Measurements from ENCODE around the gene DHRS3.
"Not testable (repeated sequence)": the region's sequence is repeated elsewhere in the genome, so short reads cannot be mapped to it uniquely, and the experiment has no call there.

DHRS3 gene, protein sequence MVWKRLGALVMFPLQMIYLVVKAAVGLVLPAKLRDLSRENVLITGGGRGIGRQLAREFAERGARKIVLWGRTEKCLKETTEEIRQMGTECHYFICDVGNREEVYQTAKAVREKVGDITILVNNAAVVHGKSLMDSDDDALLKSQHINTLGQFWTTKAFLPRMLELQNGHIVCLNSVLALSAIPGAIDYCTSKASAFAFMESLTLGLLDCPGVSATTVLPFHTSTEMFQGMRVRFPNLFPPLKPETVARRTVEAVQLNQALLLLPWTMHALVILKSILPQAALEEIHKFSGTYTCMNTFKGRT

DNA sequence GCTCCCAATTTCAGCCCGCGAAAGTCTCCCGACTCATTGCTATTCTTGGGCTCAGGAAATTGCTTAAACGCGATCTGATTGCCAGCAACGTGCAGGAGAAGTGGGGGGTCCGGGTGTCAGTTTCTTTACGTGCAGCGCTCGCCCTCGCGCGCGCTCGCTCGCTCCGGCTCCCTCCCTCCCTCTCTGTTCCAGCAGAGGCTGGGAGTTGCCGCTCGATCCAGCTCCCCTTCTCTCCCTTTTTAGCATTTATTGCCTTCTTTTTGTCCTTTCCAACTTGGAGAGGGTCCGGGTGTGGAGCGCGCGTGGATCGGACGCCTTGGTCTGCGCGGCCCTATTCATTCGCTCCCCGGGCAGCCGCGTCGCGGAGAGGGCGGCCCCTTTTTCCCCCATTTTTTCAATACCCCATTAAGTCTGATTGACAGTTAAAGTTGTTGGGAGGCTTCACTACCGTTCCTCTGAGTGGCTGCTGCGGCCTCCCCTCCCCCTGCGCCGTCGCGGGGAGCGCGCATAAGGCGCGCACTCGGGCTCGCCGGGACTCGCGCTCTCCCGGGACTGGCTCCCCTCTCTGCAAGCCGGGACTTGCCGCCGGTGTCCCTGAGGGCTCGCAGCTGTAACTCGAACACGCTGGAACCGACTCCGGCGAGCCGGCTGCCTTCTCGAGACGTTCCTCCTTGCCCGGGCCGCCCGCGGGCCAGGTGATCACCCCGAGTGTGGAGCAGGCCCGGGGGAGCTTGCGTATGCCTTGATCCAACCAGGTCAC is at the start of gene DHRS3:
DHRS3 (minus strand) TSS at position 310 of the 760 bp plus-strand sequence. CDS start 862 bp downstream, outside the sequence.
- no peak for DNase-seq

DNA sequence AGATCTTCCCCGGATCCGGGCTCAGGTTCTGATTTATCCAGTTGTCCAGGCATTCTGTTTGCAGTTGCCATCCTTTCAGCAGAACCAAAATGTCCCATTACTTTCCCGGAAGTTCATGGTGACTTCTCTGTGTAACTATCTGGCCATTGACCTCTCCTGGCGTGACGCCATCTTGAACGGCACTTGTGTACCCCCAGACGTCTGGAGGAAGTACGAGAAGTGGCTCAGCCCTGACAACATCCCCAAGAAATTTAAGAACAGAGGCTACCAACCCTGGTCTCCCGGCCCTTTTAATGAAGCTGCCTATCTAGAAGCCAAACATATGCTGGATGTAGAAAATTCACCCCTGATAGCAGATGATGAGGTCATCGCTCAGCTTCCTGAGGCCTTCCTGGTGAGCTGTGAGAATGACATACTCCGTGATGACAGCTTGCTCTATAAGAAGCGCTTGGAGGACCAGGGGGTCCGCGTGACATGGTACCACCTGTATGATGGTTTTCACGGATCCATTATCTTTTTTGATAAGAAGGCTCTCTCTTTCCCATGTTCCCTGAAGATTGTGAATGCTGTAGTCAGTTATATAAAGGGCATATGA is 48.2 kb upstream of the DHRS3 start:
- DNase-seq, result no peak

DNA sequence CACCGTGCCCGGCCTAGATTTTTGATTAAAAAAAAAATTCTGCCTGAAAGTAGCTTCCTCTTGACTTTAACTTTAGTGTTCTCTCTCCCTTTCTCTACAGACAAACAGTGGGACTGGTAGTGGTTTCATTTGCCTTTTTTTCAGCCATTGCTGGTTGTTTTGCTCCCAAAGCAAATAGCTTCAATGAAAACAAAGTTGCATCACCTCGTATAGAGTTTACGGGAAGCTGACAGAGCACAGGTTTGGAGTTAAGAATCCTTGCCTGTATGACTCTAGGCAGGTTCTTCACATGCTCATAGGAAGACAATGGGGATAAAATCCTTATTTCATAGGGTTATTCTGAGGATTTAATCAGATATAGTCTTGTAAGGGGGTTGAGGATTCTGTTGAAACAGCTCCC is 47.5 kb upstream of the DHRS3 start:
- no peak for DNase-seq

DNA sequence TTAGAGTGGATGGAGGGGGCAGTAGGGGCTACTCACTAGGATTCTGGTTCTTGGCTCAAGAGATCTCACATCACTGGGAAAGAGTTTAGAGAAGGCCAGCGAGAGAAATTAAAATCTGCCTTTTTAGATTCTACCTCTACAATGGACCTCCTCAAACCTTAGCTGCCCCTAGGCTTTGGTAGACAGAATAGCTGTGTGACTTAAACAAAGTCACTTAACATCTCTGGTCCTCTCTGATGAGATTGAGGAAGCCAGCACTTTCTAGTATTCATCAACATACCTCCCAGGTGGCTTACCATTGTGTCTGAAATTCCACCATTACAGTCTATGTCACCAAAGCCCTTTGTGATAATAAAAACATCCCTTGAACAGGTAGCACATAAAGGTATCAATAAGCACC is 44.5 kb upstream of the DHRS3 start:
- DNase-seq, result no peak

DNA sequence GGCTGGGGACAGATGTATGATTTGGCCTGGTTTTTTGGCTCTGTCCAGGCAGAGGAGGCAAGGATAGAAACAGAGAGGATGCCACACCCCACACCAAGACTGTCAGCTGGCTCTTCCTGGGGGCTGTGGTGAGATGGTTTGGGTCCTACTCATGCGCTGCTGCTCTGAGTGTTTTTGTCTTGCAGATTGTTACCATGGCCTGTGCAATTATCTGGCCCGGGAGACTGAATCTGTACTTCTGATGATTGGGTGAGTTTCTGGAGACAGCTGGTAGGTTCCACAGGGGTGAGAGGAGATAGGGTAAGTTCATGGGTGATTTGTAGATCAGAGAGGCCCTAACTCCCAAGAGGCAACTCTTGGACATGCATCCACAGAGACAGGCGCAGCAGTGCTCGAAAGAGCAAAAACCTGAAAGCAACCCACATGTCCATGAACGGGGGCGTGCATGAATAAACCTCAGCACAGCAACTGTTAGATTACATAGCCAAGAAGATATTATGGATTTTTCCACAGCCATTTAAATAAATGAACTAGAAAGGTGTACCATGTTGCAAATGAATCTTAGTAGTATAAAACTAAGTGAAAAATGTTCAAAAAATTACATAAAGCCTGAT is 43.7 kb upstream of the DHRS3 start:
- DNase-seq, result no peak

DNA sequence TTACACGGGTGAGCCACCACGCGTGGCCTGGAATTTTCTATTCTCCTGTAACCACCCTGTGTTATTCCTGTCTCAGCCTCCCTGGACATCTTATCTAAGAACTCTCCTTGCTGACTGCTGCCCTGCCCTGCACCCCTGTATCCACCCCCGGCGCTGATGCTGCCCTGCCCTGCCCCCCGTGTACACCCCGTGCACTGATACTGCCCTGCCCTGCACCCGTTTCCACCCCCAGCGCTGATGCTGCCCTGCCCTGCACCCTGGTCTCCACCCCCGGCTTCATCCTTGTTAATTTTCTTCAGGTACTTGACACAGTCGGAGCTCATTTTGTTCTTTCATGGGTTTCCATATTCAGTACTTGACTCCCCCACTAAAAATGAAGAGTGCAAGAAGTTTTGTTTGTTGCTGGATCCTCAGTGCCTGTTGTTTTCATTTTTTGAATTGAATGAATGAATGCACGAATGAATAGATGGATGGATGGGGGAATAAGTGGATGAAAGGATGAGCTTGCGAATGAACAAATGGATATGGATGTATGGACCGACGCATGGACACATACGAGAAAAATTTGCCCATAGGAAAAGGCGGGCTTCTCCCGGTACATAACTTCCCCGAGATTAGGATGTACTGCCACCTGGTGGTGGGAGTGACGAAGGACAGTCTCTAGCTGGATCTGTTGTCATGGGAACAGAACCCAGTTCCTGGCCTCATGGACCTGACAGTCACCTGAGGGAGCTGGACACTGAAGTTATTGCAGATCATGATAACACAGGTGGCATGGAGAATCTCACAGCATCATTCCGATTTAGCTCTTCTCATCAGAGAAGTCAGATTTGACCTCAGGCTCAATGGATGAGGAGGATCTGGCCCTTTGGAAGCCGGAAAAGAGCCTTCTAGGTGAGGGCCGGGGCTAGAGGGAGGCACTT is 40.8 kb upstream of the DHRS3 start:
- DNase-seq, result no peak

DNA sequence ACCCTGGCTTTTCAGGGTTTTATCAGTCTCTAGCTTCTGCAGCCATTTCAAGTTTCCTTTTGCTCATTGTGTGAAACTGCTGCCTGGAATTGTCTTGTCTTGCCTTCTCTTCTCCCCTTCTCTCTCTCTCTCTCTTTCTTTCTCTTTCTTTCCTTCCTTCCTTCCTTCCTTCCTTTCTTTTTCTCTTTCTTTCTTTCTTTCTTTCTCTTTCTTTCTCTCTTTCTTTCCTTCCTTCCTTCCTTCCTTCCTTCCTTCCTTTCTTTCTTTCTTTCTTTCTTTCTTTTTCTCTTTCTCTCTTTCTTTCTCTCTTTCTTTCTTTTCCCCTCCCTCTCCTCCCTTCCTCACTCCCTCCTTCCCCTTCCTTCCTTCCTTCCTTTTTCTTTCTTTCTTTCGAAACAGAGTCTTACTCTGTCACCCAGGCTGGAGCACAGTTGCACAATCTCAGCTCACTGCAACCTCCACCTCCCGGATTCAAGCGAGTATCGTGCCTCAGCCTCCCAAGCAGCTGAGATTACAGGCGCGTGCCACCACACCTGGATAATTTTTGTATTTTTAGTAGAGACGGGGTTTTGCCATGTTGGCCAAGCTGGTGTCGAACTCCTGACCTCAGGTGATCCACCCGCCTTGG is 40.0 kb upstream of the DHRS3 start:
- DNase-seq, result not testable (repeated sequence)

DNA sequence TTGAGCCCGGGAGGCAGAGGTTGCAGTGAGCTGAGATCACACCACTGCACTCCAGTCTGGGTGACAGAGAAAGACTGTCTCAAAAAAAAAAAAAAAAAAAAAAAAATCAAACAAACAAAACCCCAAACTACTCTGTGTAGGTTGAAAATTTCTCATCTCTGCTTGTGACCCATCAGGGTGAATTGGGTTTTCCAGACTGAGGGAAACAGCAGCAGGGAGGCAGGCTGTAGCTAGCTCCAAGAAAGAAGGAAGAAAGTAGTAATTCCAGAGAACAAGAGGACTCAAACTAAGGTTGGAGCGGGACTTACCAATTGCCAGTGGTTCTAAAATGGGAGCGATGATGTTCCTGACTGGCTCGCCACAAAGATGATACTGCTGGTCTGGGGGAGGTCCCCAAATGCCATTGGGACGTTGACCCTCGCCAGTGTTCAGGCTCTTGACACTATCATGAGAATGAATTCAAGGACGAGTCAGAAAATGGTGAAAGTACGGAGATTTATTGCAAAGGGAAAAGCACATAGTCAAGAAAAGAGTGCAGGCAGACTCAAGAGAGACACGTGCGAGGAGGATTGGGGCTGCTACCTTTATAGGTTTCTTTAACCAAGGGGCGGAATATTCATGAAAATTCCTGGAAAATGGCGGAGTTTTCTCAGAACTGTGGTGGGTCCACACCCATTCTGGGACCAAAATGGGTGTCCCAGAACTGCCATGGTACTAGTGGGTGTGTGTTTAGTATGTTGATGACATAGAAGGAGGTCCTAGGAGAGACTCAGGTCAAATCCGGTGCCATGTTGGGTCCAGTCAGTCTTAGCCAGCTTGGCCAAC is 39.3 kb upstream of the DHRS3 start:
- no peak for DNase-seq

DNA sequence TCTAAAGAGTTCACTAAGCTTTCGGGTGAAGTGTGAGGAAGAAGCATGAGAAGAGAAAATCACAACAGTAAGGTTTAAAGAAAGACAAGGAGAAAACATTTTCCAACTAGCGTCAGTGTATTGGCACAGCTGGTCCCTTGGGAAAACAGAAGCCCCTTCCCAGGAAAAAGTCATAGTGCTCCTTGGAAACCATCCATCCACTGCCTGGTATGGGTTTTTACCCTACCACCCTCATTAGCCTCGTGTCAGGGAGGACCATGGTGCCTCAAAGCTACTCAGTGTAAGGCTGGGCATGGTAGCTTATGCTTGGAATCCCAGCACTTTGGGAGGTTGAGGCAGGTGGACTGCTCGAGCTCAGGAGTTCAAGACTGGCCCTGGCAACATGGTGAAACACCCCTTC is 38.6 kb upstream of the DHRS3 start:
- DNase-seq, result no peak

DNA sequence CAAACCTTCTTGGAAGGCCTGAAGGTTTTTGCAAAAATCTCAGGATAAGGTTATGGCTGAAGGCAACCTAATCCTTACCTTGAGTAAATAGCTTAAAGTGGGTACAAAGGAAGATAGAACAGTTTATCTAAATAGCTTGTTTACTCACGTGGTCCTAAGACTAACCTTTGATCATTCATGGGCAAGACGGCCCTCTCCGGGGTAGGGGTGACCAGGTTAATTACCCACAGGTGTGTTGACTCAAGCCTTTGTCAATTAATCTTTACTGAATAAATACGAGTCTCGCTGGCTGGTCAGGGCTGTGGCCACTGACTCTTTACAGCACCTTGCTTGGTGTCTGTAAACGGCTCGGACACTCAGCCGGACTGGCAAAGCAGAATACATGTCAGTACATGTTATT is 36.6 kb upstream of the DHRS3 start:
- no peak for DNase-seq

DNA sequence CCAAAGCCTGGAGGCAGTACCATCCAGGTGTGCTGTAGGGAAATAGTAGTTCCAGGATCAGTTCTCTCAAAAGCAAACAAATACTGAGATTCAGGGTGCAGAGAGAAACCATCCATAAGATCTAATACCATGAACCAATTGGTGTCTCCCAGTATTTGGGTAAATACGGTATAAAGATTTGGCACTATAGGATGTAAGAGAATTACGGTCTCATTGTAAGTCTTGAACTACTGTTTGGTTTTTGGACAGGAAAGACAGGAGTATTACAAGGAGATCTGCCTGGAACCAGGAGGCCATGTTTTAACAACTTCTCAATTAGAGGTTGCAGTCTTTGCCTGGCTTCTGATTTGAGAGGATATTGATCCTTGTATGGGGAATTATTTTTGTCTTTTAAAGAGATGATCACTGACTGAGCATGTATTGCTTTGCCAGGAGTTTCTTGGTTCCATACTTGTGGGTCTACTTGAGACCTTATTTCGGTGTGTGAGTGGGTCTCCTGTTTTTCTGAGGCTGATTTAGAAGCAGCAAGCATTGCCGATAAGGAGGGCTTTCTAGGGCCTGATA is 36.1 kb upstream of the DHRS3 start:
- no peak for DNase-seq

DNA sequence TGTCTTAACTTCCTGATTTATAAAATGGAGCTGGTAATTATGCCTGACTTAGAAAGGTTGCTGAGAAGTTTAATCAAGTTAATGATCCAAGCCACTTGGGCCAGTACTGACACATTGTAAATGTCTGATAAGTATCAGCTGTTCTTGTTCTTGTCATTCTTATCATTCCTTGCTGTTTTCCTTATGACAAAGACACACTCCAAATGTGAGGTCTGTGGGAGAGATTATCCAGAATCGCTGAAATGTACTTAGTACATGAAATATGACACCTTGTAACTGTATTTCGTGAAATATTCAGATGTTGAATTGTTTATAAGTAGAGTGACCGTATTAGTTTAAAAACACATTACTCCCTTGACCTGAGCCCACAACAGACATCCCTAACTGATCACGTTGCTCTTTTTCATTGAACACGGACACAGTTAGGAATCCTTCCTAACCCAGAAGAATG is 32.0 kb upstream of the DHRS3 start:
- DNase-seq, result no peak

DNA sequence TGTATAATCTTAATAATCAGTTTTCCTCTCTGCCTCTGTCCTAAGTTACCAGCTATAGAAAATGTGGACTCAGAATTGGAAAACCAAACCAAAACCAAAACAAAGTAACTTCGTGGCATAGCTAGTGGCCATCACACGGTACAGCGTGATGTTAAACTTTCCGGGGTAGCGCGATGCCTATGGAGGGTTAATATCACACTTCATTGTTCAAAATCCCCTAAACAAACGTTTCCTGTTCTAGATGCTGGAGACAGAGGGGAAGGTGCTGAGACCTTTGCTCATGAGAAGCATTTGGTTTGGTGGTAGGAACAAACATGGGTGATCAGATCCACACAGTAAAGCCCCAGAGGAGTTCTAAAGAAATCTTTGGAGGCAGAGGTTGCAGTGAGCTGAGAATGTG is 30.7 kb upstream of the DHRS3 start:
- no peak for DNase-seq

DNA sequence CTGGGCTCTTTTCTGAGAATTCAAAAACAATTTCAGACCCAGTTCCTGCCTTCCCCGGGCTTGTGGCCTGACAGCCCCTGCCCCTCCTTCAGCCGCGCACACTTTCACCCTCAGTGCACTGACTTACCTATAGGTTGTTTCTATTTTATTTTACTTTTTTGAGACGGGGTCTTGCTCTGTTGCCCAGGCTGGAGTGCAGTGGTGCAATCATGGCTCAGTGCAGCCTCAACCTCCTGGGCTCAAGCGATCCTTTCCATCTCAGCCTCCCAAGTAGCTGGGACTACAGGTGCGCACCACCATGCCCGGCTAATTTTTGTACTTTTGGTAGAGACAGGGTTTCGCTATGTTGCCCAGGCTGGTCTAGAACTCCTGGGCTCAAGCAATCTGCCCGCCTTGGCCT is 27.4 kb upstream of the DHRS3 start:
- DNase-seq, result not testable (repeated sequence)

DNA sequence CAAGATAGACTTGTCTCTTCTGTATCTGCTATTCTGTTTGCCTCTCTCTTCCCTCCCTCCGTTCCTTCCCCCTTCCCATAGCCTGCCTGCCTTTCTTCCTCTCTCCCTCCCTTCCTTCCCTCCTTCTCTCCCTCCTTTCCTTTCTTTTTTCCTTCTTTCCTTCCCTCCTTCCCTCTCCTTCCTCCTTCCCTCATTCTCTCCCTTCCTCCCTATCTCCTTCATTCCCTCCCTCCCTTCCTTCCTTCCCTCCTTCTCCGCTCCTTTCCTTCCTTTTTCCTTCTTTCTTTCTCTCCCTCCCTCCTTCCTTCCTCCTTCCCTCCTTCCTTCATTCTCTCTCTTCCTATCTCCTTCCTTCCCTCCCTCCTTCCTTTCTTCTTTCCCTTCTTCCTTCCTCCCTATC is 26.8 kb upstream of the DHRS3 start:
- DNase-seq, result no peak

DNA sequence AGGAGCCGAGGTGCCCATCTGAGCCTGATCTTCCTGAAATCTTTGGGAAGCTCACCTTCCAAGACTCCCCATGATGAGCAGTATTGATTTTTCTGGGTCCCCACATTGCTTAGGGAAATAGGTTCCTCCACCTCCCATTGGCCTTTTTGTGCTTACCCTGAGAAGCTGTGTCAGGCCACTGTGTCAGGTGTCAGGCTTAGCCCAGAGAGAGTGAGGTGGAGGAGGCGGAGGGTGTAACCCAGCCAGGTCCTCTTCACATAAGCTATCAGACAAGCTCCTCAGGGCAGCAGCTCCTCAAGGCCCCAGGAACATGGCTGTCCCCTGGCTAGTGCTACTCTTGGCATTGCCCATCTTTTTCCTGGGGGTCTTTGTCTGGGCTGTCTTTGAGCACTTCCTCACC is 26.2 kb upstream of the DHRS3 start:
- DNase-seq, result no peak

DNA sequence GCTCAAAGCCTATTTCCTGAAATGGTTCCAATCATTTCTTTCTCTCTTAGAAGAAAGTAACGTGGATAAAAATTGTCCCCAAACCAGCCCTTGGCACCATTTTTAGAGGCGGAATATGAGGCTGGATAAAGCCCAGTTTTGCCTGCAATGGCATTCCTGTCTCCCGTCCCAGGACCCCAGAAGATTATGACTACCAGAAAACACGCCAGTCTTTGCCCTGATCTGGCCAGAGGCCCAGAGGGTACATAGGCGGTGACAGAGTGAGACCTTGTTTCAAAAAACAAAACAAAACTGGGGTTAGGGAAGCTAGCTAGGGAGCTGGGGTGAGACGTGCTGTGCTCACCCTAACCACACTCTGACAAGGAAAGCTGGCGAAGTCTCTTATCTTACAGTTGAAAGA is 25.8 kb upstream of the DHRS3 start, which contains the start of gene AADACL4:
AADACL4 (plus strand) TSS at position 301 of the 400 bp plus-strand sequence. CDS start 462 bp downstream, outside the sequence.
- DNase-seq, result no peak

DNA sequence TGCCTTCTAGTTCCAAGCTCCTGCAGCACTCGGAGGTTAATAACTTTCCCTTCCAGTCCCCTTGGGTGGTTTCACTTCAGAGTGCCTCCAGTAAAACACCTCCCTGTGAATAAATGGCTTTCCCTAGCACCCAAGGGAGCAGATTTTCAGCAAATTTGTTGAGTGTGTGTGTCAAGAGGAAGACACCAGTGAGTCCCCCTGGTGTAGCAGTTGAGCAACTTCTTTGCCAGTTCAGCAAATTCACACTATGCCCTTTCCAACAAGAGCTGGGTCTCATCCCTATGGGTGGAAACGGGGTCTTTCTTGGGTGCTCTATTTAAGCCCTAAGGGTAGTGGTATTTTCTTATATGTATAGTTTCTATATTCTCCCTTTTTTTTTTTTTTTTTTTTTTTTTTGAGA is 25.1 kb upstream of the DHRS3 start:
- no peak for DNase-seq

DNA sequence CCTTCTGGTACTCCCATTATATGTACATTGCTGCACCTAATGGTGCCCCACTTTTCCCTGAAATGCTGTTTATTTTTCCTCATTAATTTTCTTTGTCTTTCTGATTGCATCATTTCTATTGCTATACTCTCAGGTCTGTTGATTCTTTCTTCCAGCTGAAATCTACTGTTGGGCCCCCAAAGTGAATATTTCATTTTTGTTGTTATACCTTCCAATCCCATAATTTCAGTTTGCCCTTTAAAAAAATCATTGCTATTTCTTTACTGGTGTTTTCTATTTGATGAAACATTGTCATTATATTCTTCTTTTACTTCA is 22.9 kb upstream of the DHRS3 start:
- DNase-seq, result no peak

DNA sequence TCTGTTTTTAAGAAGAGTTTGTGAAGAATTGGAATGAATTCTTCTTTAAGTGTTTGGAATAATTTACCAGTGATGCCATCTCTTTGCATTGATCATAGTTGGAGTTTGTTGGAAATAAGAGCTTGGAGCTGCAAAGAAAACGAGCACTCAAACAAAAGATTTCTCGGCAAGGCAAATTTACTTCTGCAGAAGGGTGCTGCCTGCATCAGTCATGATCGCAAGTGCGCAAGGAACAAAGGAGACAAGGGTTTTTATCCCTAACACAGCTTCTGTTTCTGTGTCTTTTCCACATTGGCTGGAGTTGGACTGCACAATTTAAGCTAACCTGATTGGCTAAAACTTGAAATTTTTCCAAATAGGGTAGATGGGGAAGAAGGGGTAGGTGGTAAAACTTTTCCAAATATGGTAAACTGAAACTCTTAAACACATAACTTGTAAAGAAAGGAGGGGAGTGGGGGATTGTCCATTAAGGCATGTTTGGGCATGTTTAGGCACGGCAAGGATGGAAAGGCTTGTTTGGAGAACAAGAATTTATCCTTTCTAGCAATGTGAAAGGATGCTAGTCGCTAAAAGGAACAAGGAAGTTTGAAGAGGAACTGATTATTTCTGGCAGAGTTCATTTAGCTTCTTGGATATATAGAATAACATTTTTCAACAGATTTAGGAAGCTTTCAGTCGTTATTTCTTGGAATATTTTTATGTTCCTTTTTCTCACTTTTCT is 22.4 kb upstream of the DHRS3 start:
- no peak for DNase-seq
